Activated T-cell treated with anti-CD3 and anti-CD28 coated beads, Interleukin-2, amount 50 U/mL, for 1 hour (primary cell): ENCODE results near the gene C4orf36.

Experiments
- DNase-seq: peaks from one replicate; pipeline ENCODE4 v3.0.0-alpha.2; 2020

Gene C4orf36

GRCh38 chr4:86891762-86892635 lies at the start of gene C4orf36:
C4orf36 (minus strand) TSS chr4:86892422; CDS start chr4:86891520, 902 bp downstream.
- peak; percentile 35 for DNase-seq

- no peak for DNase-seq
Observed at GRCh38 chr4:86940920-86941460, 48.8 kb upstream of the C4orf36 start.

GRCh38 chr4:86939729-86940575 lies 47.7 kb upstream of the C4orf36 start:
- DNase-seq, result no peak

- DNase-seq, result no peak
Observed at GRCh38 chr4:86938771-86939520, 46.7 kb upstream of the C4orf36 start.

GRCh38 chr4:86935853-86936733 lies 43.9 kb upstream of the C4orf36 start:
- DNase-seq, result peak; percentile 80

- no peak for DNase-seq
Observed at GRCh38 chr4:86935566-86935852, 43.3 kb upstream of the C4orf36 start.

- DNase-seq, result peak; percentile 89
Observed at GRCh38 chr4:86934771-86935565, 42.7 kb upstream of the C4orf36 start, which contains the start of gene AFF1. AFF1 (plus strand) TSS chr4:86935011; CDS start chr4:86948534, 13,523 bp downstream.

- peak; percentile 21 for DNase-seq
Observed at GRCh38 chr4:86934147-86934770, 42.0 kb upstream of the C4orf36 start.

- no peak for DNase-seq
Observed at GRCh38 chr4:86928400-86929255, 36.4 kb upstream of the C4orf36 start.

- DNase-seq, result no peak
Observed at GRCh38 chr4:86927843-86928395, 35.7 kb upstream of the C4orf36 start.

- DNase-seq, result no peak
Observed at GRCh38 chr4:86926435-86927086, 34.3 kb upstream of the C4orf36 start.

GRCh38 chr4:86924811-86925210 lies 32.6 kb upstream of the C4orf36 start:
- no peak for DNase-seq

GRCh38 chr4:86921608-86922252 lies 29.5 kb upstream of the C4orf36 start:
- DNase-seq, result no peak

- no peak for DNase-seq
Observed at GRCh38 chr4:86919561-86920223, 27.5 kb upstream of the C4orf36 start.

- no peak for DNase-seq
Observed at GRCh38 chr4:86918539-86919072, 26.4 kb upstream of the C4orf36 start.

- DNase-seq, result no peak
Observed at GRCh38 chr4:86917212-86918039, 25.2 kb upstream of the C4orf36 start.
